ENCODE measurements around the gene KIF6. TPM values are rescaled to one million over a fixed set of nuclear protein-coding genes. Genes with fewer than 3 reads are reported as not detected.

Gene KIF6
- total RNA-seq, 1 donor from 2014 or later: 2.0 TPM

- no peak overlapping the region for H3K4me2 ChIP-seq (ENCODE audit: low read length)
- Mint-ChIP-seq H3K27me3 (ENCODE audit: low read depth, unreplicated experiment) (peaks cover 85% of the 10 kb centered on the region), H3K36me3 (ENCODE audit: low read depth, unreplicated experiment) (peaks cover under 1% of the 10 kb centered on the region), H3K27ac (ENCODE audit: unreplicated experiment) (no peak overlapping the region), H3K4me1 (ENCODE audit: low read depth, unreplicated experiment) (peaks cover 1% of the 10 kb centered on the region), H3K4me3 (ENCODE audit: unreplicated experiment) (no peak overlapping the region), H3K9me3 (ENCODE audit: unreplicated experiment) (peaks cover 2% of the 10 kb centered on the region)
- H3K27me3 ChIP-seq (ENCODE audit: insufficient read depth, low read length): peaks cover 25% of the 10 kb centered on the region
- no peaks in the 10 kb centered on the region for H3K4me1 ChIP-seq (ENCODE audit: insufficient read depth, low read length)
- H4K20me1 ChIP-seq (ENCODE audit: insufficient read depth, low read length): no peaks in the 10 kb centered on the region
- FAIRE-seq: no peak
- no peak overlapping the region for H3K9ac ChIP-seq (ENCODE audit: low read length)
- no peak overlapping the region for H3K27ac ChIP-seq (ENCODE audit: low read depth, low read length)
- peak; percentile 18 for DNase-seq (ENCODE audit: low read depth)
- no peaks in the 10 kb centered on the region for H3K9me3 ChIP-seq (ENCODE audit: insufficient read depth, low read depth, low read length)
- H2AFZ ChIP-seq (ENCODE audit: low read depth, low read length): no peak overlapping the region
- no peak overlapping the region for H3K4me3 ChIP-seq (ENCODE audit: insufficient read depth, low read depth, low read length)
- H3K79me2 ChIP-seq (ENCODE audit: insufficient read depth, low read length): no peaks in the 10 kb centered on the region
- no peaks in the 10 kb centered on the region for H3K36me3 ChIP-seq (ENCODE audit: insufficient read depth, low read length)
- TF ChIP-seq EZH2 (IDR thresholded peaks at IDR 0.05; ENCODE audit: insufficient read depth, low read length) (no peak), CTCF (IDR thresholded peaks at IDR 0.05; ENCODE audit: insufficient read depth, low read depth, low read length) (peak; percentile 76)
These were observed 415.2 kb downstream of the KIF6 start for GRCh38 chr6:39309942-39310531.

DNA sequence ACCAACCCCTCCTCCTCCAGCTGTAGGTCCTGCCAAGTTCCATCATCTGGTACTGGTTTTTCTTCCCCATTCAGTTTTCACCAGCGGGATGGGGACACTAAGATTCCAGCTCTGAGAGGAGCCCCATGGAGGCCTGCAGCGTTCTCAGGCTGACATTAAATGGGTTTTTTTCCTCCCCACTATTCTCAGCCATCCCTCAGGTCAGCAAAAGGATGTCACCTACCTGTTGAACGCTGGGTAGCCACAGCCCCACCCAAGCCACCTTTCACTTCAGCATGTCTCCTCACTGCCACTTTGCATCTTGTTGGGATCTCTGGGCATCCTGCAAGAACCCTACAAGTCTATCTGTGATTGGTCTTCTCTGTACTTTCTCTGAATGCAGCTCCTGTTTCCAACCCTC is 417.7 kb downstream of the KIF6 start:
- no peak overlapping the region for H3K9ac ChIP-seq (ENCODE audit: low read length)
- H3K4me2 ChIP-seq (ENCODE audit: low read length): no peak overlapping the region
- no peak overlapping the region for H3K27ac ChIP-seq (ENCODE audit: low read depth, low read length)
- DNase-seq (ENCODE audit: low read depth): no peak
- TF ChIP-seq CTCF (IDR thresholded peaks at IDR 0.05; ENCODE audit: insufficient read depth, low read depth, low read length) (no peak), EZH2 (IDR thresholded peaks at IDR 0.05; ENCODE audit: insufficient read depth, low read length) (no peak)
- H3K4me1 ChIP-seq (ENCODE audit: insufficient read depth, low read length): no peaks in the 10 kb centered on the region
- H3K27ac Mint-ChIP-seq (ENCODE audit: unreplicated experiment): no peak overlapping the region
- no peaks in the 10 kb centered on the region for H3K9me3 ChIP-seq (ENCODE audit: insufficient read depth, low read depth, low read length)
- peaks cover 2% of the 10 kb centered on the region for H3K9me3 Mint-ChIP-seq (ENCODE audit: unreplicated experiment)
- H3K27me3 ChIP-seq (ENCODE audit: insufficient read depth, low read length): peaks cover 8% of the 10 kb centered on the region
- no peak for FAIRE-seq
- peaks cover 1% of the 10 kb centered on the region for H3K4me1 Mint-ChIP-seq (ENCODE audit: low read depth, unreplicated experiment)
- H3K36me3 Mint-ChIP-seq (ENCODE audit: low read depth, unreplicated experiment): no peaks in the 10 kb centered on the region
- H3K36me3 ChIP-seq (ENCODE audit: insufficient read depth, low read length): no peaks in the 10 kb centered on the region
- no peak overlapping the region for H2AFZ ChIP-seq (ENCODE audit: low read depth, low read length)
- H3K4me3 Mint-ChIP-seq (ENCODE audit: unreplicated experiment): no peak overlapping the region
- no peaks in the 10 kb centered on the region for H3K79me2 ChIP-seq (ENCODE audit: insufficient read depth, low read length)
- no peaks in the 10 kb centered on the region for H4K20me1 ChIP-seq (ENCODE audit: insufficient read depth, low read length)
- H3K4me3 ChIP-seq (ENCODE audit: insufficient read depth, low read depth, low read length): no peak overlapping the region
- peaks cover 78% of the 10 kb centered on the region for H3K27me3 Mint-ChIP-seq (ENCODE audit: low read depth, unreplicated experiment)

- no peak overlapping the region for H3K4me3 Mint-ChIP-seq (ENCODE audit: unreplicated experiment)
- no peak for DNase-seq (ENCODE audit: low read depth)
- Histone ChIP-seq H3K9ac (ENCODE audit: low read length) (no peak overlapping the region), H3K79me2 (ENCODE audit: insufficient read depth, low read length) (no peaks in the 10 kb centered on the region), H3K27ac (ENCODE audit: low read depth, low read length) (no peak overlapping the region), H3K4me2 (ENCODE audit: low read length) (no peak overlapping the region), H4K20me1 (ENCODE audit: insufficient read depth, low read length) (no peaks in the 10 kb centered on the region), H3K27me3 (ENCODE audit: insufficient read depth, low read length) (no peaks in the 10 kb centered on the region), H3K4me1 (ENCODE audit: insufficient read depth, low read length) (no peaks in the 10 kb centered on the region), H2AFZ (ENCODE audit: low read depth, low read length) (no peak overlapping the region), H3K36me3 (ENCODE audit: insufficient read depth, low read length) (no peaks in the 10 kb centered on the region), H3K4me3 (ENCODE audit: insufficient read depth, low read depth, low read length) (no peak overlapping the region), H3K9me3 (ENCODE audit: insufficient read depth, low read depth, low read length) (no peaks in the 10 kb centered on the region)
- H3K27me3 Mint-ChIP-seq (ENCODE audit: low read depth, unreplicated experiment): peaks cover 73% of the 10 kb centered on the region
- FAIRE-seq: no peak
- TF ChIP-seq CTCF (IDR thresholded peaks at IDR 0.05; ENCODE audit: insufficient read depth, low read depth, low read length) (no peak), EZH2 (IDR thresholded peaks at IDR 0.05; ENCODE audit: insufficient read depth, low read length) (no peak)
- no peaks in the 10 kb centered on the region for H3K36me3 Mint-ChIP-seq (ENCODE audit: low read depth, unreplicated experiment)
- peaks cover 4% of the 10 kb centered on the region for H3K9me3 Mint-ChIP-seq (ENCODE audit: unreplicated experiment)
- peak overlapping the region; percentile 60 for H3K27ac Mint-ChIP-seq (ENCODE audit: unreplicated experiment)
- peaks cover 1% of the 10 kb centered on the region for H3K4me1 Mint-ChIP-seq (ENCODE audit: low read depth, unreplicated experiment)
These were observed 420.3 kb downstream of the KIF6 start for GRCh38 chr6:39304951-39305350.
